ENCODE results near the gene GNMT.

The GNMT gene

GRCh38 chr6:42935322-42935721, 25.2 kb upstream of the GNMT start:
- Histone ChIP-seq H2BK5ac (ENCODE audit: low read depth, low read length, poor library complexity, severe bottlenecking) (no peak overlapping the region), H3K79me1 (replicated peaks; ENCODE audit: low read length, poor library complexity, severe bottlenecking) (peaks cover 35% of the 10 kb centered on the region), H3K27ac (ENCODE audit: low read length, poor library complexity, severe bottlenecking) (no peak overlapping the region), H3K23ac (ENCODE audit: low read length in 2 of 2) (no peak overlapping the region), H3K9me3 (ENCODE audit: control insufficient read depth, low read length) (no peaks in the 10 kb centered on the region), H2AFZ (ENCODE audit: low read depth, low read length) (no peak overlapping the region), H3K4me3 (ENCODE audit: insufficient read depth in 1 of 2, low read depth in 1 of 2, low read length in 2 of 2) (no peak overlapping the region), H3K4me1 (ENCODE audit: control insufficient read depth, insufficient read depth, low read depth, low read length) (peaks cover 9% of the 10 kb centered on the region), H3K9ac (ENCODE audit: low read length) (no peak overlapping the region), H4K8ac (ENCODE audit: low read length) (no peak overlapping the region), H2BK120ac (ENCODE audit: low read depth, low read length) (no peak overlapping the region), H2BK12ac (ENCODE audit: low read length in 2 of 2) (no peak overlapping the region), H3K4me2 (ENCODE audit: low read length, poor library complexity, severe bottlenecking) (no peak overlapping the region), H3K14ac (ENCODE audit: low read length in 2 of 2) (no peak overlapping the region), H3K36me3 (ENCODE audit: control insufficient read depth in 1 of 2, insufficient read depth in 2 of 2, low read depth in 1 of 2, low read length in 2 of 2) (peaks cover 53 to 76% of the 10 kb centered on the region in 2 experiments), H3K27me3 (ENCODE audit: control insufficient read depth in 1 of 2, insufficient read depth in 1 of 2, low read length in 2 of 2) (no peaks in the 10 kb centered on the region), H2BK15ac (ENCODE audit: low read depth, poor library complexity, severe bottlenecking) (no peak overlapping the region), H2AK5ac (ENCODE audit: low read length, severe bottlenecking) (no peak overlapping the region), H3K18ac (ENCODE audit: low read depth in 1 of 2, low read length in 2 of 2) (no peak overlapping the region), H4K91ac (ENCODE audit: low read length) (no peak overlapping the region), H3K4ac (ENCODE audit: low read depth in 1 of 2, low read length in 2 of 2) (no peak overlapping the region)
- no peak for DNase-seq
- WGBS, result 93% methylated on average over 7 of the region's 7 CpGs

- Histone ChIP-seq H3K4me2 (ENCODE audit: low read length, poor library complexity, severe bottlenecking) (no peak overlapping the region), H2AFZ (ENCODE audit: low read depth, low read length) (no peak overlapping the region), H3K4ac (ENCODE audit: low read depth in 1 of 2, low read length in 2 of 2) (no peak overlapping the region), H2BK15ac (ENCODE audit: low read depth, poor library complexity, severe bottlenecking) (no peak overlapping the region), H2BK120ac (ENCODE audit: low read depth, low read length) (no peak overlapping the region), H3K14ac (ENCODE audit: low read length in 2 of 2) (no peak overlapping the region), H4K91ac (ENCODE audit: low read length) (no peak overlapping the region), H2AK5ac (ENCODE audit: low read length, severe bottlenecking) (no peak overlapping the region), H3K27me3 (ENCODE audit: control insufficient read depth in 1 of 2, insufficient read depth in 1 of 2, low read length in 2 of 2) (no peaks in the 10 kb centered on the region), H4K8ac (ENCODE audit: low read length) (no peak overlapping the region), H2BK12ac (ENCODE audit: low read length in 2 of 2) (no peak overlapping the region), H3K23ac (ENCODE audit: low read length in 2 of 2) (no peak overlapping the region), H3K4me1 (ENCODE audit: control insufficient read depth, insufficient read depth, low read depth, low read length) (peaks cover 6% of the 10 kb centered on the region), H3K79me1 (replicated peaks; ENCODE audit: low read length, poor library complexity, severe bottlenecking) (peaks cover 42% of the 10 kb centered on the region), H3K4me3 (ENCODE audit: insufficient read depth in 1 of 2, low read depth in 1 of 2, low read length in 2 of 2) (no peak overlapping the region), H2BK5ac (ENCODE audit: low read depth, low read length, poor library complexity, severe bottlenecking) (no peak overlapping the region), H3K18ac (ENCODE audit: low read depth in 1 of 2, low read length in 2 of 2) (no peak overlapping the region), H3K9ac (ENCODE audit: low read length) (no peak overlapping the region), H3K27ac (ENCODE audit: low read length, poor library complexity, severe bottlenecking) (no peak overlapping the region), H3K36me3 (ENCODE audit: control insufficient read depth in 1 of 2, insufficient read depth in 2 of 2, low read depth in 1 of 2, low read length in 2 of 2) (peaks cover 60 to 82% of the 10 kb centered on the region in 2 experiments), H3K9me3 (ENCODE audit: control insufficient read depth, low read length) (no peaks in the 10 kb centered on the region)
- WGBS, result 98% methylated on average over 11 of the region's 11 CpGs
- no peak for DNase-seq
Observed at GRCh38 chr6:42936398-42936797, 24.2 kb upstream of the GNMT start.

- Histone ChIP-seq H3K4me1 (ENCODE audit: control insufficient read depth, insufficient read depth, low read depth, low read length) (peaks cover 2% of the 10 kb centered on the region), H4K8ac (ENCODE audit: low read length) (no peak overlapping the region), H3K27me3 (ENCODE audit: control insufficient read depth in 1 of 2, insufficient read depth in 1 of 2, low read length in 2 of 2) (no peaks in the 10 kb centered on the region), H3K4me3 (ENCODE audit: insufficient read depth in 1 of 2, low read depth in 1 of 2, low read length in 2 of 2) (no peak overlapping the region), H3K79me1 (replicated peaks; ENCODE audit: low read length, poor library complexity, severe bottlenecking) (peaks cover 38% of the 10 kb centered on the region), H3K9me3 (ENCODE audit: control insufficient read depth, low read length) (no peaks in the 10 kb centered on the region), H2BK12ac (ENCODE audit: low read length in 2 of 2) (no peak overlapping the region), H2BK5ac (ENCODE audit: low read depth, low read length, poor library complexity, severe bottlenecking) (no peak overlapping the region), H3K14ac (ENCODE audit: low read length in 2 of 2) (no peak overlapping the region), H2AFZ (ENCODE audit: low read depth, low read length) (no peak overlapping the region), H3K23ac (ENCODE audit: low read length in 2 of 2) (no peak overlapping the region), H3K36me3 (ENCODE audit: control insufficient read depth in 1 of 2, insufficient read depth in 2 of 2, low read depth in 1 of 2, low read length in 2 of 2) (peaks cover 66 to 74% of the 10 kb centered on the region in 2 experiments), H4K91ac (ENCODE audit: low read length) (no peak overlapping the region), H3K4ac (ENCODE audit: low read depth in 1 of 2, low read length in 2 of 2) (no peak overlapping the region), H3K9ac (ENCODE audit: low read length) (no peak overlapping the region), H3K18ac (ENCODE audit: low read depth in 1 of 2, low read length in 2 of 2) (no peak overlapping the region), H2BK120ac (ENCODE audit: low read depth, low read length) (no peak overlapping the region), H3K4me2 (ENCODE audit: low read length, poor library complexity, severe bottlenecking) (no peak overlapping the region), H2AK5ac (ENCODE audit: low read length, severe bottlenecking) (no peak overlapping the region), H3K27ac (ENCODE audit: low read length, poor library complexity, severe bottlenecking) (no peak overlapping the region), H2BK15ac (ENCODE audit: low read depth, poor library complexity, severe bottlenecking) (no peak overlapping the region)
- no peak for DNase-seq
- 96% methylated on average over 13 of the region's 13 CpGs for WGBS
Observed at GRCh38 chr6:42937548-42938427, 22.8 kb upstream of the GNMT start.

GRCh38 chr6:42938428-42938796, 22.1 kb upstream of the GNMT start:
- Histone ChIP-seq H3K27ac (ENCODE audit: low read length, poor library complexity, severe bottlenecking) (no peak overlapping the region), H3K27me3 (ENCODE audit: control insufficient read depth in 1 of 2, insufficient read depth in 1 of 2, low read length in 2 of 2) (no peaks in the 10 kb centered on the region), H3K4me1 (ENCODE audit: control insufficient read depth, insufficient read depth, low read depth, low read length) (peaks cover 2% of the 10 kb centered on the region), H3K79me1 (replicated peaks; ENCODE audit: low read length, poor library complexity, severe bottlenecking) (peaks cover 38% of the 10 kb centered on the region), H2BK5ac (ENCODE audit: low read depth, low read length, poor library complexity, severe bottlenecking) (no peak overlapping the region), H2AK5ac (ENCODE audit: low read length, severe bottlenecking) (no peak overlapping the region), H4K8ac (ENCODE audit: low read length) (no peak overlapping the region), H3K4ac (ENCODE audit: low read depth in 1 of 2, low read length in 2 of 2) (no peak overlapping the region), H3K23ac (ENCODE audit: low read length in 2 of 2) (no peak overlapping the region), H3K18ac (ENCODE audit: low read depth in 1 of 2, low read length in 2 of 2) (no peak overlapping the region), H2BK15ac (ENCODE audit: low read depth, poor library complexity, severe bottlenecking) (no peak overlapping the region), H2BK12ac (ENCODE audit: low read length in 2 of 2) (no peak overlapping the region), H2BK120ac (ENCODE audit: low read depth, low read length) (no peak overlapping the region), H3K9ac (ENCODE audit: low read length) (no peak overlapping the region), H2AFZ (ENCODE audit: low read depth, low read length) (no peak overlapping the region), H3K14ac (ENCODE audit: low read length in 2 of 2) (no peak overlapping the region), H3K4me3 (ENCODE audit: insufficient read depth in 1 of 2, low read depth in 1 of 2, low read length in 2 of 2) (no peak overlapping the region), H3K4me2 (ENCODE audit: low read length, poor library complexity, severe bottlenecking) (no peak overlapping the region), H3K36me3 (ENCODE audit: control insufficient read depth in 1 of 2, insufficient read depth in 2 of 2, low read depth in 1 of 2, low read length in 2 of 2) (peaks cover 66 to 73% of the 10 kb centered on the region in 2 experiments), H3K9me3 (ENCODE audit: control insufficient read depth, low read length) (no peaks in the 10 kb centered on the region), H4K91ac (ENCODE audit: low read length) (no peak overlapping the region)
- no peak for DNase-seq
- 91% methylated on average over 5 of the region's 5 CpGs for WGBS
